Uterus (tissue), 4 donors: ENCODE measurements around the gene SRGAP2C. TPM values are rescaled to one million over a fixed set of nuclear protein-coding genes. Genes with fewer than 3 reads are reported as not detected.
"Not testable (repeated sequence)": the region's sequence is repeated elsewhere in the genome, so short reads cannot be mapped to it uniquely, and the experiment has no call there.

ENCODE experiments used
- DNase-seq, 2 donors: peaks; one replicate each; pipeline ENCODE4 v3.0.0-alpha.2; 2019 to 2020
- H3K27ac ChIP-seq, 2 donors: fragments of 200-600 bp; sonication (generic); 1 replicate in 1 of 2; 2 replicates in 1 of 2; pipeline ENCODE4 v1.5.1; 2016 to 2018
- H3K27me3 ChIP-seq, 2 donors: fragments of 200-600 bp; sonication (generic); one replicate each; pipeline ENCODE4 v1.5.1; 2018 to 2019; ENCODE audit warnings: control low read depth in 1 of 2
- H3K36me3 ChIP-seq, 2 donors: fragments of 200-600 bp; sonication (generic); one replicate each; pipeline ENCODE4 v1.5.1; 2019; ENCODE audit warnings: control low read depth in 1 of 2
- H3K4me1 ChIP-seq, 2 donors: fragments of 200-600 bp; sonication (generic); one replicate each; pipeline ENCODE4 v1.5.1; 2018 to 2019; ENCODE audit warnings: control low read depth in 1 of 2
- H3K4me3 ChIP-seq, 2 donors: fragments of 200-600 bp; sonication (generic); 1 replicate in 1 of 2; 2 replicates in 1 of 2; pipeline ENCODE4 v1.5.1; 2018 to 2019; ENCODE audit warnings: mild to moderate bottlenecking in 1 of 2
- H3K9me3 ChIP-seq, 2 donors: fragments of 200-600 bp; sonication (generic); one replicate each; pipeline ENCODE4 v1.5.1; 2019; ENCODE audit warnings: control low read depth in 1 of 2
- intact Hi-C: fragments of 100-400 bp; cut with DNase I; formaldehyde crosslinking; loops from one replicate; pipeline ENCODE4 v1.15.1; 2023; ENCODE audit warnings: low total_unique reads
- total RNA-seq, 4 donors: library from RNA; depleted of rRNA in 3 of 4; stranded (reverse); fragments of >200 nt in 3 of 4; gene quantifications; one replicate each; pipeline versions ENCODE4 v1.1.0 to v1.2.4, GENCODE V29; 2014 to 2023
- donor health status: DM: yes; HTN: yes; CAD: no.

The SRGAP2C gene
- total RNA-seq, 4 donors from 2014 or later = 17.6 to 47.6 (median 32.4) TPM

- H3K4me3 ChIP-seq, H3K4me1 ChIP-seq, H3K27ac ChIP-seq, intact Hi-C loops, H3K9me3 ChIP-seq, H3K27me3 ChIP-seq, H3K36me3 ChIP-seq, DNase-seq: not testable (repeated sequence)
These were observed 163.3 kb downstream of the SRGAP2C start for GRCh38 chr1:121348115-121348514.

GRCh38 chr1:121349332-121349967, 164.7 kb downstream of the SRGAP2C start:
- H3K27me3 ChIP-seq, DNase-seq, H3K27ac ChIP-seq, H3K36me3 ChIP-seq, H3K4me1 ChIP-seq, intact Hi-C loops, H3K9me3 ChIP-seq, H3K4me3 ChIP-seq: not testable (repeated sequence)

GRCh38 chr1:121355711-121356420, 171.1 kb downstream of the SRGAP2C start:
- H3K4me3 ChIP-seq, DNase-seq, intact Hi-C loops, H3K36me3 ChIP-seq, H3K9me3 ChIP-seq, H3K27ac ChIP-seq, H3K4me1 ChIP-seq, H3K27me3 ChIP-seq: not testable (repeated sequence)

GRCh38 chr1:121356819-121357218, 172.0 kb downstream of the SRGAP2C start:
- H3K4me1 ChIP-seq, H3K27ac ChIP-seq, DNase-seq, H3K4me3 ChIP-seq, H3K27me3 ChIP-seq, intact Hi-C loops, H3K9me3 ChIP-seq, H3K36me3 ChIP-seq: not testable (repeated sequence)

- H3K36me3 ChIP-seq, H3K4me3 ChIP-seq, H3K27ac ChIP-seq, intact Hi-C loops, H3K4me1 ChIP-seq, DNase-seq, H3K9me3 ChIP-seq, H3K27me3 ChIP-seq: not testable (repeated sequence)
These were observed 175.8 kb downstream of the SRGAP2C start for GRCh38 chr1:121360531-121360930.

- H3K27ac ChIP-seq, H3K4me3 ChIP-seq, intact Hi-C loops: not testable (repeated sequence)
These were observed 176.9 kb downstream of the SRGAP2C start for GRCh38 chr1:121361451-121362233.

GRCh38 chr1:121362234-121362883, 177.6 kb downstream of the SRGAP2C start:
- H3K27ac ChIP-seq, H3K36me3 ChIP-seq, H3K4me1 ChIP-seq, H3K4me3 ChIP-seq, intact Hi-C loops, H3K27me3 ChIP-seq, DNase-seq, H3K9me3 ChIP-seq: not testable (repeated sequence)

More at GRCh38 chr1:121361451-121362233, 176.9 kb downstream of the SRGAP2C start:
- not testable (repeated sequence) for H3K9me3 ChIP-seq, H3K4me1 ChIP-seq, DNase-seq, H3K27me3 ChIP-seq, H3K36me3 ChIP-seq

- H3K4me1 ChIP-seq, H3K36me3 ChIP-seq, H3K27ac ChIP-seq, H3K4me3 ChIP-seq, H3K9me3 ChIP-seq, DNase-seq, H3K27me3 ChIP-seq, intact Hi-C loops: not testable (repeated sequence)
These were observed 180.5 kb downstream of the SRGAP2C start for GRCh38 chr1:121365316-121365715.

- H3K9me3 ChIP-seq, H3K27me3 ChIP-seq, H3K4me3 ChIP-seq, DNase-seq, intact Hi-C loops, H3K27ac ChIP-seq, H3K4me1 ChIP-seq, H3K36me3 ChIP-seq: not testable (repeated sequence)
These were observed 180.9 kb downstream of the SRGAP2C start for GRCh38 chr1:121365723-121366122.

GRCh38 chr1:121366171-121366570, 181.4 kb downstream of the SRGAP2C start:
- H3K27ac ChIP-seq, H3K36me3 ChIP-seq, H3K9me3 ChIP-seq, DNase-seq, H3K4me3 ChIP-seq, H3K27me3 ChIP-seq, H3K4me1 ChIP-seq, intact Hi-C loops: not testable (repeated sequence)

GRCh38 chr1:121368910-121369309, 184.1 kb downstream of the SRGAP2C start:
- DNase-seq, H3K27me3 ChIP-seq, H3K9me3 ChIP-seq, H3K4me3 ChIP-seq, H3K4me1 ChIP-seq, H3K36me3 ChIP-seq, H3K27ac ChIP-seq, intact Hi-C loops: not testable (repeated sequence)

- H3K4me1 ChIP-seq, H3K27me3 ChIP-seq, H3K4me3 ChIP-seq, H3K36me3 ChIP-seq, H3K27ac ChIP-seq, intact Hi-C loops, DNase-seq, H3K9me3 ChIP-seq: not testable (repeated sequence)
These were observed 185.2 kb downstream of the SRGAP2C start for GRCh38 chr1:121369959-121370358.

- DNase-seq = not testable (repeated sequence)
These were observed 190.1 kb downstream of the SRGAP2C start for GRCh38 chr1:121374851-121375367.

More at GRCh38 chr1:121374851-121375367, 190.1 kb downstream of the SRGAP2C start:
- H3K27ac ChIP-seq, H3K36me3 ChIP-seq, intact Hi-C loops, H3K4me1 ChIP-seq, H3K4me3 ChIP-seq, H3K9me3 ChIP-seq, H3K27me3 ChIP-seq: not testable (repeated sequence)
